HepG2 (cell line): ENCODE results near the gene TRIM34. TPM values are rescaled to one million over a fixed set of nuclear protein-coding genes. Genes with fewer than 3 reads are reported as not detected.

Experiments
- ATAC-seq: fragments of 200-7000 bp; cut with Tn5 transposase; 3 replicates; pipeline ENCODE4 v1.9.1; 2020; ENCODE audit warnings: mild to moderate bottlenecking, moderate library complexity
- Bru-seq: library from RNA; stranded (reverse); fragments of 400-500 nt; gene quantifications from one replicate; lab custom pipeline; 2021; lab: Mats Ljungman, UMichigan
- BruChase-seq, 2 experiments: library from RNA; stranded (reverse); fragments of 400-500 nt; gene quantifications; one replicate each; lab custom pipeline; 2021; lab: Mats Ljungman, UMichigan
- BruUV-seq: library from RNA; stranded (reverse); fragments of 400-500 nt; replicated peaks from 2 replicates; lab custom pipeline; 2021; lab: Mats Ljungman, UMichigan
- CTCF ChIA-PET: fragments of 300-600 bp; formaldehyde crosslinking; extraction: SDS; loops from one replicate; lab custom pipeline; 2021; ENCODE audit warnings: low total read pairs, inconsistent platforms, low intra/inter-chr PET ratio; lab: Yijun Ruan, JAX
- POLR2A ChIA-PET: fragments of 350-600 bp; sonication (Branson Sonifier 250); formaldehyde crosslinking; loops from one replicate; lab custom pipeline; 2020; ENCODE audit warnings: antibody characterized with exemption, inconsistent platforms; lab: Yijun Ruan, JAX
- DNase-seq: peaks from one replicate; pipeline ENCODE4 v3.0.0-alpha.2; 2015; ENCODE audit warnings: low spot score
- FAIRE-seq: peaks from 3 replicates; lab custom pipeline; 2011; peaks lifted over from hg19 to GRCh38; lab: Jason Lieb, UNC
- H2AFZ ChIP-seq: one replicate; pipeline ENCODE4 v1.6.1; 2011; ENCODE audit warnings: low read length, inconsistent platforms
- H3K27ac ChIP-seq: fragments of 300-600 bp; 3 replicates; pipeline ENCODE4 v1.8.0; 2011; ENCODE audit warnings: mixed run types, mild to moderate bottlenecking, mixed read lengths, low read length, inconsistent platforms; ENCODE audit not compliant: insufficient read depth; ENCODE audit errors: extremely low read length
- H3K27me3 ChIP-seq, 2 experiments: fragments of 200-600 bp in 1 of 2; 2 replicates in 1 of 2; 3 replicates in 1 of 2; pipeline versions ENCODE4 v1.6.0 to v1.8.0; 2011; ENCODE audit warnings: low read length in 2 of 2, mild to moderate bottlenecking in 2 of 2, moderate library complexity in 2 of 2, inconsistent platforms in 1 of 2; ENCODE audit not compliant: insufficient read depth in 2 of 2, control insufficient read depth in 1 of 2
- H3K36me3 ChIP-seq, 2 experiments: fragments of 200-600 bp in 1 of 2; replicated peaks in 1 of 2; 2 replicates in 1 of 2; 3 replicates in 1 of 2; pipeline versions ENCODE4 v1.5.1 to v1.8.0; 2011; ENCODE audit warnings: low read length in 2 of 2, inconsistent platforms in 1 of 2; ENCODE audit not compliant: insufficient read depth in 2 of 2, control insufficient read depth in 1 of 2
- H3K4me1 ChIP-seq: 2 replicates; pipeline ENCODE4 v1.5.1; 2012; ENCODE audit warnings: low read length, inconsistent platforms; ENCODE audit not compliant: insufficient read depth
- H3K4me2 ChIP-seq: 2 replicates; pipeline ENCODE4 v1.6.0; 2011; ENCODE audit warnings: low read depth, low read length, inconsistent platforms
- H3K4me3 ChIP-seq, 3 experiments: fragments of 200-600 bp in 1 of 3; sonication (generic), shearing (Covaris generic) in 1 of 3; replicated peaks in 1 of 3; 2 replicates each; pipeline ENCODE4 v1.5.1; 2011 to 2016; ENCODE audit warnings: low read length in 3 of 3, inconsistent platforms in 2 of 3, low read depth in 2 of 3, mild to moderate bottlenecking in 2 of 3, control low read depth in 1 of 3, mixed read lengths in 1 of 3; ENCODE audit not compliant: insufficient read depth in 1 of 3
- H3K79me2 ChIP-seq: one replicate; pipeline ENCODE4 v1.6.1; 2011; ENCODE audit warnings: low read length, inconsistent platforms; ENCODE audit not compliant: insufficient read depth
- H3K9ac ChIP-seq: 2 replicates; pipeline ENCODE4 v1.6.0; 2011; ENCODE audit warnings: mild to moderate bottlenecking, low read depth, low read length, inconsistent platforms; ENCODE audit not compliant: insufficient read depth
- H3K9me3 ChIP-seq: 2 replicates; pipeline ENCODE4 v1.5.1; 2012; ENCODE audit warnings: mild to moderate bottlenecking, low read length
- H4K20me1 ChIP-seq: 2 replicates; pipeline ENCODE4 v1.6.0; 2011; ENCODE audit warnings: inconsistent platforms, mild to moderate bottlenecking, low read length, moderate library complexity; ENCODE audit not compliant: insufficient read depth
- KDM2A ChIP-seq: sonication (generic); formaldehyde crosslinking; IDR thresholded peaks from 2 replicates; pipeline ENCODE4 v1.4.0; 2020; ENCODE audit warnings: low read depth, missing genetic modification reagents, borderline replicate concordance
- WGBS: methylation state at CpG from one replicate; pipeline ENCODE4 v1.1.6; 2017; ENCODE audit warnings: low lambda C conversion rate; 5-methylcytosine and 5-hydroxymethylcytosine counted together
- in situ Hi-C: cut with HindIII; loops from 2 replicates; pipeline ENCODE4 v1.10.0; 2017; ENCODE audit warnings: low pct_unique_long_range_greater_than_20kb; ENCODE audit not compliant: extremely low pct_ligation_motif_present
- intact Hi-C: fragments of 100-400 bp; cut with micrococcal nuclease; formaldehyde crosslinking; loops from one replicate; pipeline ENCODE4 v1.10.0; 2022; ENCODE audit not compliant: unreplicated experiment
- long read RNA-seq, 2 experiments: library from RNA in 1 of 2; library from polyadenylated mRNA in 1 of 2; stranded (forward) in 1 of 2; unstranded in 1 of 2; transcript quantifications; one replicate each; pipeline ENCODE4 v2.0.0, GENCODE V29; 2019 to 2022
- polyA minus RNA-seq, 3 experiments: library from RNA; depleted of rRNA, polyadenylated mRNA; stranded (reverse); fragments of >200 nt; gene quantifications; 2 replicates each; pipeline ENCODE4 v1.2.3, GENCODE V29; 2011; ENCODE audit warnings: low replicate concordance in 1 of 3
- polyA plus RNA-seq, 8 experiments: library from polyadenylated mRNA; depleted of rRNA in 3 of 8; stranded (reverse) in 7 of 8; unstranded in 1 of 8; fragments of >200 nt; fragmentation: Illumina TruSeq in 4 of 8; extraction: Trizol in 4 of 8; gene quantifications; 2 replicates each; pipeline versions ENCODE4 v1.2.1 to v1.2.3, GENCODE V29; 2011 to 2016; ENCODE audit warnings: low read depth in 4 of 8, missing spikeins in 1 of 8, mixed read lengths in 1 of 8; ENCODE audit not compliant: insufficient read depth in 1 of 8
- total RNA-seq, 5 experiments: library from RNA; depleted of rRNA; stranded (reverse); fragments of >200 nt; fragmentation: Illumina TruSeq; extraction: Trizol; gene quantifications; 2 replicates each; pipeline ENCODE4 v1.2.3, GENCODE V29; 2016; ENCODE audit warnings: low read depth in 1 of 5
- TF ChIP-seq, protein P1 (sequence below): sonication (generic); formaldehyde crosslinking; conservative IDR thresholded peaks from 2 replicates; pipeline ENCODE4 v1.8.1; 2023; ENCODE audit warnings: missing genetic modification reagents

The TRIM34 gene, protein sequence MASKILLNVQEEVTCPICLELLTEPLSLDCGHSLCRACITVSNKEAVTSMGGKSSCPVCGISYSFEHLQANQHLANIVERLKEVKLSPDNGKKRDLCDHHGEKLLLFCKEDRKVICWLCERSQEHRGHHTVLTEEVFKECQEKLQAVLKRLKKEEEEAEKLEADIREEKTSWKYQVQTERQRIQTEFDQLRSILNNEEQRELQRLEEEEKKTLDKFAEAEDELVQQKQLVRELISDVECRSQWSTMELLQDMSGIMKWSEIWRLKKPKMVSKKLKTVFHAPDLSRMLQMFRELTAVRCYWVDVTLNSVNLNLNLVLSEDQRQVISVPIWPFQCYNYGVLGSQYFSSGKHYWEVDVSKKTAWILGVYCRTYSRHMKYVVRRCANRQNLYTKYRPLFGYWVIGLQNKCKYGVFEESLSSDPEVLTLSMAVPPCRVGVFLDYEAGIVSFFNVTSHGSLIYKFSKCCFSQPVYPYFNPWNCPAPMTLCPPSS
- 0.42 and 0.72 TPM in 2 replicates for total RNA-seq (2016; rRNA removed; fragmentation: Illumina TruSeq; extraction: Trizol)
- 0.09 TPM in 1 of 2 replicates, not detected in the other for total RNA-seq (2016; cell fraction: cytosol; rRNA removed; fragmentation: Illumina TruSeq; extraction: Trizol; ENCODE audit: low read depth)
- 0.40 and 0.48 TPM in 2 replicates for total RNA-seq (2016; cell fraction: insoluble cytoplasmic fraction; rRNA removed; fragmentation: Illumina TruSeq; extraction: Trizol)
- total RNA-seq (2016; cell fraction: membrane; rRNA removed; fragmentation: Illumina TruSeq; extraction: Trizol): 0.10 and 0.40 TPM in 2 replicates
- 0.47 and 0.68 TPM in 2 replicates for total RNA-seq (2016; cell fraction: nucleus; rRNA removed; fragmentation: Illumina TruSeq; extraction: Trizol)
- 0.13 and 0.33 TPM in 2 replicates for polyA plus RNA-seq (2011; rRNA removed)
- polyA plus RNA-seq (2011; cell fraction: cytosol; rRNA removed): 0.11 and 0.17 TPM in 2 replicates
- polyA plus RNA-seq (2011; cell fraction: nucleus; rRNA removed): 0.35 and 0.83 TPM in 2 replicates
- polyA plus RNA-seq (2012): 0.07 and 0.16 TPM in 2 replicates
- 0.12 TPM in 1 of 2 replicates, not detected in the other for polyA plus RNA-seq (2016; cell fraction: cytosol; fragmentation: Illumina TruSeq; extraction: Trizol; ENCODE audit: low read depth)
- polyA plus RNA-seq (2016; cell fraction: insoluble cytoplasmic fraction; fragmentation: Illumina TruSeq; extraction: Trizol; ENCODE audit: low read depth): 0.43 and 0.85 TPM in 2 replicates
- polyA plus RNA-seq (2016; cell fraction: membrane; fragmentation: Illumina TruSeq; extraction: Trizol; ENCODE audit: low read depth): 0.09 TPM in 1 of 2 replicates, not detected in the other
- 0.57 and 0.62 TPM in 2 replicates for polyA plus RNA-seq (2016; cell fraction: nucleus; fragmentation: Illumina TruSeq; extraction: Trizol; ENCODE audit: insufficient read depth, low read depth)
- polyA minus RNA-seq (2011; rRNA and poly(A)+ RNA removed; ENCODE audit: low replicate concordance): 2.3 TPM in 1 of 2 replicates, not detected in the other
- polyA minus RNA-seq (2011; cell fraction: cytosol; rRNA and poly(A)+ RNA removed): not detected in 2 replicates
- polyA minus RNA-seq (2011; cell fraction: nucleus; rRNA and poly(A)+ RNA removed): 0.26 and 0.62 TPM in 2 replicates
- Bru-seq, nascent RNA: not detected
- not detected for BruChase-seq, experiment 1, labeled RNA remaining after a 6-hour chase
- BruChase-seq, experiment 2, labeled RNA remaining after a 2-hour chase: not detected
- long read RNA-seq, experiment 1: 0 reads
- long read RNA-seq, experiment 2: 0 reads

DNA sequence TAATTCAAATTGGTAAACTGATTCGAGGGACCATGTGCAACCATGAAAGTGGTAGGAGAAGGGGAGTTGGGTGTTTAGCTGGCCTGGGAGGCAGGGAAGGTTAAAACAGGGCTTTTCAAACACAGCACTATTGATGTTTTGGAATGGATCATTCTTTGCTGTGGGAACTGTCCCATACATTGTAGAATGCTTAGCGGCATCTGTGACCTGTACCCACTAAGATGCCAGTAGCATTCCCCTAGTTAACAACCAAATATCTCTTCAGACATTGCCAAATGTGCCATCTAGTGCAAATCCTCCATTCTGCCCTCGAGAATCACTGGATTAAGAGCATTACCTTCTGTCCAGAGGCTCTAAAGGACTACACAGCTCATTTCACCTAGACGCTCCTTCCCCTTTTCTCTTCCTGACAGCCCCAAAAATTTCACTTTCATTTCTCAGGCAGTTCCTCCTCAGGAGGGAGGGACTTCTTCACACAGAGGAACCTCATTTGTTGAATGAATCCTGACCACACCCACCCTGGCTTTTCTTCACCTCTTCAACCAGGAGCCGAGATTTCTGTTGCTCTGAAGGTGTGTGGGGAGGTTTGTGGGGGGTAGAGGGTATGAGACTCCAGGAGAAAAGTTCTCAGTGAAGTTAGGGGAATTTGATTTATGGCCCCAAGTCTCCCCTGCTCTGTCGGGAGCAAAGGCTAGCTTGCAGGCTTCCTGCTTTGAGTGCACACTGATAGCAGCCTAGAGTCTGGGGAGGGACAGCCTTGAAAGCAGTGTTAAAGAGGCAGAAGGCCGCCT, at the start of gene TRIM34:
TRIM34 (plus strand) TSS at position 513 of the 791 bp plus-strand sequence. CDS start 7,331 bp downstream, outside the sequence.
- peaks cover 14% of the 10 kb centered on the region for H3K4me1 ChIP-seq
- intact Hi-C loops: no loop called here
- CTCF ChIA-PET: no interaction called here

More for the DNA sequence above, at the start of gene TRIM34:
- FAIRE-seq: no peak
- Histone ChIP-seq H3K4me3 (peak within 1 kb of the TSS in 2 of 3 experiments; percentile 15 to 24; a peak in 3 of 6 replicates), H3K9ac (no peak within 1 kb of the TSS)
- in situ Hi-C loops: no loop called here
- no TSS peak for BruUV-seq
- TF ChIP-seq, protein P1, sequence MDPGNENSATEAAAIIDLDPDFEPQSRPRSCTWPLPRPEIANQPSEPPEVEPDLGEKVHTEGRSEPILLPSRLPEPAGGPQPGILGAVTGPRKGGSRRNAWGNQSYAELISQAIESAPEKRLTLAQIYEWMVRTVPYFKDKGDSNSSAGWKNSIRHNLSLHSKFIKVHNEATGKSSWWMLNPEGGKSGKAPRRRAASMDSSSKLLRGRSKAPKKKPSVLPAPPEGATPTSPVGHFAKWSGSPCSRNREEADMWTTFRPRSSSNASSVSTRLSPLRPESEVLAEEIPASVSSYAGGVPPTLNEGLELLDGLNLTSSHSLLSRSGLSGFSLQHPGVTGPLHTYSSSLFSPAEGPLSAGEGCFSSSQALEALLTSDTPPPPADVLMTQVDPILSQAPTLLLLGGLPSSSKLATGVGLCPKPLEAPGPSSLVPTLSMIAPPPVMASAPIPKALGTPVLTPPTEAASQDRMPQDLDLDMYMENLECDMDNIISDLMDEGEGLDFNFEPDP (CRISPR knock-in tag): 0 out of 2 replicates have a peak, but pooled peaks have one; percentile 39
- TF ChIP-seq KDM2A (CRISPR knock-in tag): no peak
- TF ChIP-seq, all 625 proteins: peak for 1
- ATAC-seq (peak; percentile 67), DNase-seq (no peak)
- 12% methylated on average over 7 of the region's 7 CpGs for WGBS
- Histone ChIP-seq H3K4me2 (peak within 1 kb of the TSS; percentile 48), H3K36me3 (no peaks in the 10 kb centered on the region), H3K79me2 (no peaks in the 10 kb centered on the region), H3K9me3 (no peaks in the 10 kb centered on the region), H2AFZ (no peak within 1 kb of the TSS), H4K20me1 (no peaks in the 10 kb centered on the region), H3K27me3 (0 out of 5 replicates have a peak, but pooled peaks cover 0 to 5% of the 10 kb centered on the region in 2 experiments), H3K27ac (no peak within 1 kb of the TSS)
- POLR2A ChIA-PET: no interaction called here
